HK-2 (cell line): ENCODE measurements around the gene CAPN5.

ENCODE experiments used
- DNase-seq: peaks from one replicate; pipeline ENCODE4 v3.0.0-alpha.2; 2018; ENCODE audit not compliant: unreplicated experiment

Gene CAPN5

DNA sequence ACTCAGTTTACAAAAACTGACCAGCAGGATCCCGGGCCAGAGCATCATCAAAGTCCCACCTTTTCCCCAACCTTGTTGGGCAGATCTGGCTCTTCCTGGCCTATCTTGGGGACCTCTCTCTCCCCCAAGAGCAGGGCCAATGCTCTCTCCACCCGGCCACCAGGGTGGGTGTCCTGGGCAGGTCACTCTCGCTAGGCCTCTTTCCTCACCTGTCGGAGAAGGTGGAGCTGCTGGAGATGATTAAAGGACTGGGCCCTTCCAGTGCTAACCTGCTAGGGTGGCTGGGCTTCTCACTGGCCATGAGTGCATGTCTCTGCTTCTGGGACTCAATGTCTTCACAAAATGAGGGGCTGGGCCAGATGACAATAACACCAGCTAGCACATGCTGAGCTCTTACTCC, 2.9 kb upstream of the CAPN5 start:
- no peak for DNase-seq

- no peak for DNase-seq
These were observed 2.0 kb upstream of the CAPN5 start for GRCh38 chr11:77064648-77065217.

DNA sequence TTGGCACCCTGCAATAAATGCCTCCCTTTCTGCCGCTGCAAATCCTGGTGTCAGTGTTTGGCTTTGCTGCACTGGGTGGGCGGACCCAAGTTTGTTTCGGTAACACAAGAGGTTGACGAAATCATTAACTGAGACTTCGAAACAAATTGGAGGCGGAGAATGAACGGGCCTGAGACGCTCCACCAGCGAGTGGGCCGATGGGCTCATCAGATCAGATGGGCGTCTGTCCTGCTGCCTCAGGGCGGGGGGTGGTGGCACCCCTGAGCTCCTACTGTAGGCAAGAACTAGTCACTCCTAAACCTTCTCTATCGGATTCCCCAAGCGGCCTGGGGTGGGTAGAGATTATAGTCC, 918 bp upstream of the CAPN5 start:
- DNase-seq: no peak

DNA sequence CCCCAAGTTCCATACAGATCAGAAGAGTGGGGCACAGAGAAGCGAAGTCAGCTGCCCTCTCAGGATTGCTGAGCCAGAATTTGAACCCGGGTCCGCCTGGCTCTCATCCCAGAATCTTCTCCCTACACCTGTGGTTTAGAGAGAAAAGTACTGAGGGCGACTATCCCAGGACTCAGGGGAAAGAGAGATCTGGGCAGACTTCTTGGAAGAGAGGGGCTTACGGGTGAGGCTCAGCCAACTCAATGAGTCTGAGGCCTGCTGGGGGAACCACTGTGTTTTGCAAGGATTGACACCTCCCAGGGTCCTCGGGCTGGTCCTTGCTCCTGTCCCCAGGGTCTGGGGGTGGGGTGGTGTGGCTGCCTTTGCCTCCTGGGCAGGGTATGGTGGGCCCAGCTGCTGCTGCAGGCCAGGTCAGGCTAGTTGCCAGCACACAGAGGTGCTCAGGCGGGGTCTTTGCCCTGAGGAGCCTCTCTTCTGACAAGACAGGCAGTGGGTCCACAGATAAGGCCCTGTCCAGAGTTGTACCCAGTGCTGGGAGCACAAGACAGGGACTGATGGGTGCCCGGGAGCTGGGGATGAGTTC, 1.2 kb downstream of the CAPN5 start:
- DNase-seq: no peak

DNA sequence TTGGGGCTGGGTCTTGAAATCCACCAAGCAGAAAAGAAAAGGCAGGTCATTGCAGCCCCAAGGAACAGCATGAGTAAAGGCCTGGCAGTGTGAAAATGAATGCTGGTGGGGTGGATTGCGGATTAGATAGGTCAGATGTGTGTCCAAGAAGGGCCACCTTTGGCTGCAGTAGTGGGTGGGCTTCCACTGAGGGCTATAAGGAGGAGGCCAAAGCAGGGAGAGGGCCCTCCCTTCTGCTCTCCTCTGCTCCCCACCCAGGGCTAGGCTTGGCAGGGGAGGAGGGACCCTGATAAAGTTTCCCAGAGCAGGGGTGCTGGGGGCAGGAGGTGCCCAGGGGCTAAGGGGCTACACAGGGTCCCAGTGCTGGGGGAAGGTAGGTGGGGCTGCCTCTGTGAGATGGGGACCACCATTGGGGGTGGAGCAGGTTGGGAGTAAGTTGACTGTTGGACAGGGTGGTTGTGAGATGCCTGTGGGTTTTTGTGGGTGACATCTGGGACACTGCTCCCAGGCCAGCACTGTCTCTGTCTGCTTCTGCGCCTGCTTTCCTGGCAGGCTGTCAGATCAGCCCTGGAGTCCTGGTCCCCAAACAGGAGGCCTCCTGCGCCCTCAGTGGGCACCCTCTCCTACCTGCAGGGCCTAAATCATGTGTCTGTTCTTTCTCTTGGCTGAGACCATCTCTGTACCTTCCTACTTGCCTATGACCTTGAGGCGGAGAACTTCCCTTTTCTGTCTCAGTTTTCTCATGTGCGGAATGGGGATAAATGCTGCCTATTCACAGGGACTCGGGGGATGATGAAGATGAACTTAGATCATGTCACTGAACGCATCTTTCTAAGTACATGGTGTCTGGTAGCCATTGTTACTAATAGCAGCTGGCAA, 1.9 kb downstream of the CAPN5 start:
- no peak for DNase-seq

- DNase-seq: no peak
These were observed 2.7 kb downstream of the CAPN5 start for GRCh38 chr11:77069336-77069968.

- no peak for DNase-seq
These were observed 3.3 kb downstream of the CAPN5 start for GRCh38 chr11:77069969-77070582.

- DNase-seq: no peak
These were observed 4.3 kb downstream of the CAPN5 start for GRCh38 chr11:77071077-77071476.

DNA sequence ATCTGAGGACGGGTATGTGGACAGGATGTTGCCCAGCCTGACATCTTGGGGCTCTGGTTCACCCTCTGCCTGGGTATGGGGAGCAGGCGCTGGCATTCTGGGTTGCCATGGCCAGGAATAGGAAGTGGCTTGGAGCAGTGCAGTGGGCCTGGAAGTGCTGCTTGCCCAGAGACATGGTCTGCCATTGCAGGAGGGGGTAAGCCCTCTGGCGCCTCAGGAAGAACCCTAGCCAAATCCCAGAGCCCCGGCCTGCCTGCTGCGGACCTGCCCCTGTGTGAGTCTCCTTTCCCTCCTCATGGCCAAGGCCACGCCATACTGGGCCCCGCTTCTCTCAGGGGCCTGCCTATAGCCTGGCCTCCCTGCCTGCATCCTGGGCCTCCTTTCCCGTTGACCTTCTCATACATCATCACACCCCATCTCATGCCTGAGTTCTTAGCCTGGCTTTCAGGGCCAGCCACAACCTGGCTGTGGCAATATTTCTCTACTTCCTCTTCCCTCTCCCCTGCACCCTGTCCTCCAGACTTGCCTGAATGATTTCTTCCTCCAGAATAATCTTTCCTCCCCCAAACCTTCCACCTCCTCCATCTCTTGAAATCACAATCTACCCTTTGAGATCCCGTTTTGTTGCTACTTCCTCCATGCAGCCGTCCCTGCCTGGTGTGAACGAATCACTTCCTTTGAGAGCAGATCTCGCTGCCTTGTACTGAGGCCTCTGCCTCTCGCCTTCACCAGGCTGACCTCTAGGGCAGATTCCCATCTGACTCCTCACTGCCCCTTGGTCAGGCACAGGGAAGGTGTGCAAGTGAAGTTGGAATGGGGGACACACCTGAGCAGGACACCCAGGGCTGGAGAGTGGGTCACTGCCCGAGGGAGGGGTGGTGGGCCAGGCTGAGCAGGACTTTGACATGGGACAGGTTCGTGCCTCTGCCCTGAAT, 5.2 kb downstream of the CAPN5 start:
- DNase-seq: no peak

GRCh38 chr11:77072851-77073327, 6.1 kb downstream of the CAPN5 start:
- no peak for DNase-seq

- peak; percentile 71 for DNase-seq
These were observed 6.7 kb downstream of the CAPN5 start for GRCh38 chr11:77073328-77074001.

GRCh38 chr11:77074205-77074604, 7.4 kb downstream of the CAPN5 start:
- no peak for DNase-seq

- DNase-seq: no peak
These were observed 8.0 kb downstream of the CAPN5 start for GRCh38 chr11:77074626-77075221.

DNA sequence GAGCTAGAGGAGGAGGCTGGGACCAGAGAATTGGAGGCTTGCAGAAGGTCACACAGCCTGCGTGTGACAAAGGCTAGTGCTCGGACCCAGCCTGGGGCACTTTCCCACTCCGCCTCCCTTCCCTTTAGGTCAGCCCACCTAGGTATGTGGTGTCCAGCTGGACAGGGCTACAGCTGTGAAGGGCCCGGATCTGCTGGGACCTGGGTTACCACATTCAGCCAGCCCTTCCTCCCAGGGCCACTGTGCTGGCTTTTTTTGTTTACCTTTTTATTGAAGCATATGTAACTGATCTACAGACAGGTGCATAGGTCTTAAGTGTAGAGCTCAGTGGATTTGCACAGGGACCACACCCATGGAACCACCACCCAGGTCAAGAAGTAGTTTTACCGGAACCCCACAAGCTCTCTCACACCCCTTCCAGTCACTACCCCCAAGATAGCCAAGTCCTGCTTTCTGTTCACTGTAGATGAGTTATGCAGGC, 8.7 kb downstream of the CAPN5 start:
- DNase-seq: no peak

GRCh38 chr11:77079666-77080065, 12.9 kb downstream of the CAPN5 start:
- DNase-seq: no peak

DNA sequence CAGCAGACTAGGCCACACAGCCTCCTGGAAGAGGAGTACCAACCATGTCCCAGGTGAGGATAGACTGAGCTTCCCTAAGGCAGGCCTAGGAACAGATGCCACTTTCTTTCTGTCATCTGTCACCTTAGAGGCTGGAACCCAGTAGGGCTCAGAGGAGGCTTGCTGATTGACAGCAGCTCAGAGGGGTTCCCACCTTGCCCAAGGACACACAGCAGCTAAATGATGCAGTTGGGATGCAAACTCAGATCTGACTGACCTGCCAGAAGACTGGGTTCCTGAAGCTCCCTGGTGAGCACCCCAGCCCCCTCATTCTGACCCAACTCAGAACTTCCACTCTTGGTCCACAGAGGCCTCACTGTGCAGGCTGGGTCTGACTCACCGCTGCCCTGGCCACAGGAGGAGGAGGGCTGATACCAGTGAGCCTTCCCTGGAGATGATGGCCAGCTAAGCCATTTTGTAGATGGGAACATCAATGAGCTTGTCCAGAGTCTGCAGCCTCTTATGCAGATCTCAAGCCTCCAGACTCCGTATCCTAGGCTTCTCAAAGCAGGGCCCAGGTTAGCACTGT, 14.0 kb downstream of the CAPN5 start:
- DNase-seq: no peak

DNA sequence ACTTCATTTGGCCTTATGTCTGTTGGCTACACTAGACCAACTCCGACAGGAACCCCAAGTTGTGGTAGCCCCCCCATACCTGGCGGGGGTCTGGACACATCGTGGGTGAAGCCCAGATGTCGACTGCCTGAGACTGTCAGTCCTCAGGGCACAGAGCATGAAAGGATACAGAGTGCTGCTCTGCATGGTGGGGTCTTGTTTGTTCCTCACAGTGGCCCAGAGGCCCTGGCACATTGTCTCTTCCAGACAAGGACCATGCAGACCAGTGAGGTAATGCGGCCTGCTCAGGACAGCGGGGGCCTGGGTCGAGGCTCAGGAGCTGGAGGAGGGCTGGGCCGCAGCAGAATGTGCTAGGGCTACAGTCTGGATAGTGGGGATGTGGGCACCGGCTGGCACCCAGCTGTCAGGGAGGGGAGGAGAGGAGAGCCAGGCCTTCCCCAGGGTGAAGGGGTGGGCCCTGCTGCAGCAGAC, 14.6 kb downstream of the CAPN5 start:
- DNase-seq: no peak

- no peak for DNase-seq
These were observed 15.4 kb downstream of the CAPN5 start for GRCh38 chr11:77081976-77082836.
